Transverse colon (tissue), 4 donors: ENCODE data around the gene PTPRN2. TPM values are rescaled to one million over a fixed set of nuclear protein-coding genes. Genes with fewer than 3 reads are reported as not detected.
"Not testable (repeated sequence)": the region's sequence is repeated elsewhere in the genome, so short reads cannot be mapped to it uniquely, and the experiment has no call there.

ENCODE experiments used
- DNase-seq: peaks from one replicate; pipeline ENCODE4 v3.0.0-alpha.2; 2019
- H3K27ac ChIP-seq, 4 donors: fragments of 200-600 bp; sonication (generic); 2 replicates each; pipeline ENCODE4 v1.5.1; 2016 to 2018; ENCODE audit warnings: inconsistent platforms in 4 of 4
- H3K27me3 ChIP-seq: fragments of 200-600 bp; sonication (generic); 2 replicates; pipeline ENCODE4 v1.5.1; 2017; ENCODE audit warnings: inconsistent platforms
- H3K36me3 ChIP-seq, 4 donors: fragments of 200-600 bp; sonication (generic); 2 replicates each; pipeline ENCODE4 v1.5.1; 2017 to 2019; ENCODE audit warnings: inconsistent platforms in 4 of 4
- H3K4me1 ChIP-seq, 4 donors: fragments of 200-600 bp; sonication (generic); 2 replicates each; pipeline ENCODE4 v1.5.1; 2017 to 2020; ENCODE audit warnings: inconsistent platforms in 4 of 4
- H3K4me3 ChIP-seq, 4 donors: fragments of 200-600 bp; sonication (generic); 1 replicate in 1 of 4; 2 replicates in 3 of 4; pipeline versions ENCODE4 v1.5.1 to v1.6.1; 2017 to 2019; ENCODE audit warnings: inconsistent platforms in 4 of 4
- H3K9me3 ChIP-seq, 2 donors: fragments of 200-600 bp; sonication (generic); 2 replicates each; pipeline ENCODE4 v1.5.1; 2017 to 2019; ENCODE audit warnings: inconsistent platforms in 2 of 2
- CTCF ChIP-seq, 5 experiments: fragments of 200-600 bp in 3 of 5; fragments of 450-650 bp in 2 of 5; sonication (generic) in 3 of 5; IDR thresholded peaks; 1 replicate in 2 of 5; 2 replicates in 3 of 5; pipeline ENCODE4 v1.5.1; 2016 to 2017; ENCODE audit warnings: antibody characterized with exemption in 5 of 5, inconsistent platforms in 3 of 5, mild to moderate bottlenecking in 2 of 5, moderate library complexity in 1 of 5
- EP300 ChIP-seq: sonication (generic); formaldehyde crosslinking; IDR thresholded peaks from one replicate; pipeline ENCODE4 v1.6.1; 2017; ENCODE audit warnings: antibody characterized with exemption, low read depth
- POLR2A ChIP-seq: fragments of 450-650 bp; IDR thresholded peaks from one replicate; pipeline ENCODE4 v1.6.1; 2016; ENCODE audit warnings: antibody characterized with exemption, mild to moderate bottlenecking, moderate library complexity
- POLR2AphosphoS5 ChIP-seq, 3 donors: sonication (generic); formaldehyde crosslinking; IDR thresholded peaks; one replicate each; pipeline ENCODE4 v1.6.1; 2016; ENCODE audit warnings: antibody characterized with exemption in 3 of 3
- WGBS, 2 donors: methylation state at CpG; one replicate each; pipeline ENCODE4 v1.1.5; 2018; ENCODE audit warnings: low coverage in 1 of 2; 5-methylcytosine and 5-hydroxymethylcytosine counted together
- in situ Hi-C, 4 donors: fragments of 200-750 bp; cut with MboI; loops; one replicate each; pipeline versions ENCODE4 v1.15.0 to v1.15.1; 2017; ENCODE audit warnings: low sequenced_read_pairs in 3 of 4, low pct_ligation_motif_present in 1 of 4, low pct_unique_long_range_greater_than_20kb in 1 of 4
- intact Hi-C: fragments of 100-400 bp; cut with DNase I; formaldehyde crosslinking; loops from one replicate; pipeline ENCODE4 v1.15.1; 2023; ENCODE audit warnings: low total_unique reads
- total RNA-seq, 4 donors: library from RNA; depleted of rRNA; stranded (reverse); fragments of >200 nt; gene quantifications; one replicate each; pipeline ENCODE4 v1.1.0, GENCODE V29; 2016

The PTPRN2 gene
- total RNA-seq, 4 donors from 2014 or later = 15.4 to 31.1 (median 21.8) TPM

- intact Hi-C loops (no loop called here), in situ Hi-C loops (no loop called here)
- TF ChIP-seq POLR2A (no peak), CTCF (IDR thresholded peaks at IDR 0.05) (no peak), POLR2AphosphoS5 (IDR thresholded peaks at IDR 0.05) (no peak), EP300 (no peak)
- 33 to 54% methylated on average over 1 to 11 of the region's 11 CpGs for WGBS, 2 donors
- Histone ChIP-seq H3K27me3 (no peaks in the 10 kb centered on the region), H3K4me1 (no peaks in the 10 kb centered on the region), H3K4me3 (no peak overlapping the region), H3K36me3 (no peaks in the 10 kb centered on the region), H3K9me3 (no peaks in the 10 kb centered on the region), H3K27ac (no peak overlapping the region)
- no peak for DNase-seq
Measured at GRCh38 chr7:157729566-157729965, 858.1 kb downstream of the PTPRN2 start.

DNA sequence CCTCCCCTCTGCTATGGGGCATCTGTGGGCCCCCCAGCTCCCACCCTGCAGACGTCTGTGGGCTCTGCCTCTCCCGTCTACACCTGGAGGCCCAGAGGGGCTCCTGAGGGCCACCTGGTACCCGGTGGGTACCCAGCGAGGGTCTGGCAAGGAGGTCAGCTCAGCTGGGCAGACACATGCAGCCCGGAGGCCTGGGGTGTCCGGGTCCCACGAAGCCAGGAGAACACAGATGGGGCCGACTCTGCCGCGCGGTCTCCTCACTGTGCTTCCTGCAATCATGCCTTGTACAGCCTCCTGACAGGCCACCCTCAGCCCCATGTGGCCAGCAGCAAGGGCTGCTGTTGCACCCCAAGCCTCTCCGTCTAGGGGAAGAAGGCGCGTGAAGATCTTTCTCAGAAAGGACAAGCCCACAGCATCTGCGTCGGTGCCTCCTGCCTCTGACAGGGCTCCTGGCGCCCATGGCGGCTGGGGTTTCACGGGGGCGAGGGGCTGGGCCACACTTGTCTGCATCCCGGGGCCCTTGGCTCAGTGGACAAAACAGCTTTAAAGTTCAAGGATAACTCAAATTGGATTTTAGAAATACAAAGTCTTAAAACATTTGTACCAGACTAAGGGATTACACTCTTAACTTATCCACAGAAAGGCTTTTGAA, 859.5 kb downstream of the PTPRN2 start:
- H3K27me3 ChIP-seq = no peaks in the 10 kb centered on the region
- WGBS, 2 donors = 86% methylated on average over 21 of the region's 21 CpGs; no CpG with 5 or more reads in 1 of the 2 donors
- in situ Hi-C loops (no loop called here), intact Hi-C loops (no loop called here)
- H3K4me3 ChIP-seq = no peak overlapping the region
- H3K27ac ChIP-seq = no peak overlapping the region
- no peak for DNase-seq
- no peaks in the 10 kb centered on the region for H3K4me1 ChIP-seq
- H3K9me3 ChIP-seq = no peaks in the 10 kb centered on the region
- H3K36me3 ChIP-seq = no peaks in the 10 kb centered on the region
- TF ChIP-seq POLR2AphosphoS5 (IDR thresholded peaks at IDR 0.05) (no peak), EP300 (no peak), CTCF (IDR thresholded peaks at IDR 0.05) (no peak), POLR2A (no peak)

DNA sequence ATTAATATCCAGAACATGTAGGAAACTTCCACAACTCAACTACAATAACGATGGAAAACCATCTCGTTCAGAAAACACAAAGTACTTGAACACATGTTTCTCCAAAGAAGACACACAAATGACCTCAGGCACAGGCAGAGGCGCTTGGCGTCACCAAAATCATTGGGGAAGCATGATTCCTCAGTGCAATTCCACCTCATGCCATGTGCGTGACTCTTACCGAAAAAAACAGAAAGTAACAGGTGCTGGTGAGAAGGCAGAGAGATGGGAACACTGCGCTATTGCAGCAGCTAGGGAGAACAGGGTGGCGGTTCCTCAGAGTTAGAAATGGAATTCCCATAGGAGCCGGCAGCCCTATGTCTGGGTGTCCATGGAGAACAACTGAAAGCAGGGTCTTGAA, 860.9 kb downstream of the PTPRN2 start:
- H3K27ac ChIP-seq = no peak overlapping the region
- H3K9me3 ChIP-seq = no peaks in the 10 kb centered on the region
- no peak for DNase-seq
- in situ Hi-C loops = no loop called here
- H3K36me3 ChIP-seq = no peaks in the 10 kb centered on the region
- H3K4me1 ChIP-seq = no peaks in the 10 kb centered on the region
- H3K4me3 ChIP-seq = no peak overlapping the region
- 87% methylated on average over 4 to 9 of the region's 9 CpGs for WGBS, 2 donors
- intact Hi-C loops = no loop called here
- TF ChIP-seq EP300 (no peak), POLR2AphosphoS5 (IDR thresholded peaks at IDR 0.05) (no peak), CTCF (IDR thresholded peaks at IDR 0.05) (no peak), POLR2A (no peak)
- no peaks in the 10 kb centered on the region for H3K27me3 ChIP-seq

DNA sequence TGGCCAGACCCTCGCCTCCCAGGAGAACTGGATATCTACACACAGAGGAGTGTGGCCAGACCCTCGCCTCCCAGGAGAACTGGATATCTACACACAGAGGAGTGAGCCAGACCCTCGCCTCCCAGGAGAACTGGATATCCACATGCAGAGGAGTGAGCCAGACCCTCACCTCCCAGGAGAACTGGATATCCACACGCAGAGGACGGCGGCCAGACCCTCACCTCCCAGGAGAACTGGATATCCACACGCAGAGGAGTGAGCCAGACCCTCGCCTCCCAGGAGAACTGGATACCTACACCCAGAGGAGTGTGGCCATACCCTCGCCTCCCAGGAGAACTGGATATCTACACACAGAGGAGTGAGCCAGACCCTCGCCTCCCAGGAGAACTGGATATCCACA, 862.3 kb downstream of the PTPRN2 start:
- WGBS, 2 donors = 75% methylated on average over 9 of the region's 10 CpGs; no CpG with 5 or more reads in 1 of the 2 donors
- in situ Hi-C loops, H3K27me3 ChIP-seq, H3K4me1 ChIP-seq, DNase-seq, H3K4me3 ChIP-seq, intact Hi-C loops, H3K9me3 ChIP-seq, H3K36me3 ChIP-seq, H3K27ac ChIP-seq: not testable (repeated sequence)

- DNase-seq = no peak
- Histone ChIP-seq H3K9me3 (no peaks in the 10 kb centered on the region), H3K4me1 (no peaks in the 10 kb centered on the region), H3K27me3 (no peaks in the 10 kb centered on the region), H3K4me3 (no peak overlapping the region), H3K36me3 (no peaks in the 10 kb centered on the region), H3K27ac (no peak overlapping the region)
- in situ Hi-C loops = no loop called here
- 68 to 87% methylated on average over 3 to 10 of the region's 10 CpGs for WGBS, 2 donors
- intact Hi-C loops = no loop called here
- no peak for TF ChIP-seq CTCF (IDR thresholded peaks at IDR 0.05)
- TF ChIP-seq POLR2A = no peak
- no peak for TF ChIP-seq EP300
- TF ChIP-seq POLR2AphosphoS5 (IDR thresholded peaks at IDR 0.05) = no peak
Measured at GRCh38 chr7:157723205-157723604, 864.4 kb downstream of the PTPRN2 start.
